HL-60 (cell line): ENCODE measurements around the gene SP9.

Source experiments
- DNase-seq, 2 experiments: peaks; one replicate each; pipeline ENCODE4 v3.0.0-alpha.2; 2010 to 2020; ENCODE audit warnings: low read depth in 1 of 2, low spot score in 1 of 2
- H3K27ac ChIP-seq: fragments of 250-450 bp; sonication (Bioruptor Pico); replicated peaks from 2 replicates; pipeline ENCODE4 v1.5.1; 2020; ENCODE audit warnings: mild to moderate bottlenecking, moderate library complexity
- H3K27me3 ChIP-seq: fragments of 250-450 bp; sonication (Bioruptor Pico); 2 replicates; pipeline ENCODE4 v1.5.1; 2021; ENCODE audit warnings: mild to moderate bottlenecking, moderate library complexity; ENCODE audit not compliant: insufficient read depth, poor library complexity, severe bottlenecking
- H3K4me3 ChIP-seq: replicated peaks from 2 replicates; pipeline ENCODE4 v1.5.1; 2011; ENCODE audit warnings: mild to moderate bottlenecking, control low read depth, low read length; ENCODE audit not compliant: insufficient read depth
- GABPA ChIP-seq: IDR thresholded peaks from 2 replicates; pipeline ENCODE4 v1.6.1; 2012; ENCODE audit warnings: low read depth
- POLR2AphosphoS5 ChIP-seq: IDR thresholded peaks from 2 replicates; pipeline ENCODE4 v1.6.1; 2012; ENCODE audit warnings: low read depth
- SPI1 ChIP-seq: IDR thresholded peaks from 2 replicates; pipeline ENCODE4 v1.6.1; 2012; ENCODE audit warnings: low read depth, mild to moderate bottlenecking, borderline replicate concordance
- TF ChIP-seq, protein P1 (sequence below): IDR thresholded peaks from one replicate; pipeline ENCODE4 v1.5.1; 2011; ENCODE audit warnings: low read length, control low read depth, inconsistent platforms; ENCODE audit not compliant: insufficient read depth
- TF ChIP-seq, protein P2 (sequence below): IDR thresholded peaks from 2 replicates; pipeline ENCODE4 v1.6.1; 2012; ENCODE audit warnings: low read depth; ENCODE audit not compliant: insufficient replicate concordance

Gene SP9

DNA sequence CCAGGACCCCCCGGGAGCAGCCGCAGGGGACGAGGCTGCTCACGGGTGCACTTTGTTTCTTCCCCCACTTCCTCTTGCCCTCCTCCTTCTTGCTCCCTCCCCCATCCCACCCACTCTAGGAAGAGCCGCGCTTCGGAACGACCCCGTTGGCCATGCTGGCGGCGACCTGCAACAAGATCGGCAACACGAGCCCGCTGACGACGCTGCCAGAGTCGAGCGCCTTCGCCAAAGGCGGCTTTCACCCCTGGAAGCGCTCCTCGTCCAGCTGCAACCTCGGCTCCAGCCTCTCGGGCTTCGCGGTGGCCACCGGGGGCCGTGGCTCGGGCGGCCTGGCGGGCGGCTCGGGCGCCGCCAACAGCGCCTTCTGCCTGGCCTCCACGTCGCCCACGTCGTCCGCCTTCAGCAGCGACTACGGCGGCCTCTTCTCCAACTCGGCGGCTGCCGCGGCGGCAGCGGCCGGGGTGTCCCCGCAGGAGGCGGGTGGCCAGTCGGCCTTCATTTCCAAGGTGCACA is 1.3 kb downstream of the SP9 start:
- DNase-seq, result no peak
- Histone ChIP-seq H3K27ac (no peak overlapping the region), H3K4me3 (peak overlapping the region; percentile 47), H3K27me3 (peaks cover 91% of the 10 kb centered on the region)
- TF ChIP-seq, protein P1, sequence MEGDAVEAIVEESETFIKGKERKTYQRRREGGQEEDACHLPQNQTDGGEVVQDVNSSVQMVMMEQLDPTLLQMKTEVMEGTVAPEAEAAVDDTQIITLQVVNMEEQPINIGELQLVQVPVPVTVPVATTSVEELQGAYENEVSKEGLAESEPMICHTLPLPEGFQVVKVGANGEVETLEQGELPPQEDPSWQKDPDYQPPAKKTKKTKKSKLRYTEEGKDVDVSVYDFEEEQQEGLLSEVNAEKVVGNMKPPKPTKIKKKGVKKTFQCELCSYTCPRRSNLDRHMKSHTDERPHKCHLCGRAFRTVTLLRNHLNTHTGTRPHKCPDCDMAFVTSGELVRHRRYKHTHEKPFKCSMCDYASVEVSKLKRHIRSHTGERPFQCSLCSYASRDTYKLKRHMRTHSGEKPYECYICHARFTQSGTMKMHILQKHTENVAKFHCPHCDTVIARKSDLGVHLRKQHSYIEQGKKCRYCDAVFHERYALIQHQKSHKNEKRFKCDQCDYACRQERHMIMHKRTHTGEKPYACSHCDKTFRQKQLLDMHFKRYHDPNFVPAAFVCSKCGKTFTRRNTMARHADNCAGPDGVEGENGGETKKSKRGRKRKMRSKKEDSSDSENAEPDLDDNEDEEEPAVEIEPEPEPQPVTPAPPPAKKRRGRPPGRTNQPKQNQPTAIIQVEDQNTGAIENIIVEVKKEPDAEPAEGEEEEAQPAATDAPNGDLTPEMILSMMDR, result no peak

- peaks cover 89% of the 10 kb centered on the region for H3K27me3 ChIP-seq
- peak overlapping the region; percentile 47 for H3K4me3 ChIP-seq
- DNase-seq, result peak in 1 of 2 experiments; percentile 55
- TF ChIP-seq SPI1, result no peak
- TF ChIP-seq, protein P2, sequence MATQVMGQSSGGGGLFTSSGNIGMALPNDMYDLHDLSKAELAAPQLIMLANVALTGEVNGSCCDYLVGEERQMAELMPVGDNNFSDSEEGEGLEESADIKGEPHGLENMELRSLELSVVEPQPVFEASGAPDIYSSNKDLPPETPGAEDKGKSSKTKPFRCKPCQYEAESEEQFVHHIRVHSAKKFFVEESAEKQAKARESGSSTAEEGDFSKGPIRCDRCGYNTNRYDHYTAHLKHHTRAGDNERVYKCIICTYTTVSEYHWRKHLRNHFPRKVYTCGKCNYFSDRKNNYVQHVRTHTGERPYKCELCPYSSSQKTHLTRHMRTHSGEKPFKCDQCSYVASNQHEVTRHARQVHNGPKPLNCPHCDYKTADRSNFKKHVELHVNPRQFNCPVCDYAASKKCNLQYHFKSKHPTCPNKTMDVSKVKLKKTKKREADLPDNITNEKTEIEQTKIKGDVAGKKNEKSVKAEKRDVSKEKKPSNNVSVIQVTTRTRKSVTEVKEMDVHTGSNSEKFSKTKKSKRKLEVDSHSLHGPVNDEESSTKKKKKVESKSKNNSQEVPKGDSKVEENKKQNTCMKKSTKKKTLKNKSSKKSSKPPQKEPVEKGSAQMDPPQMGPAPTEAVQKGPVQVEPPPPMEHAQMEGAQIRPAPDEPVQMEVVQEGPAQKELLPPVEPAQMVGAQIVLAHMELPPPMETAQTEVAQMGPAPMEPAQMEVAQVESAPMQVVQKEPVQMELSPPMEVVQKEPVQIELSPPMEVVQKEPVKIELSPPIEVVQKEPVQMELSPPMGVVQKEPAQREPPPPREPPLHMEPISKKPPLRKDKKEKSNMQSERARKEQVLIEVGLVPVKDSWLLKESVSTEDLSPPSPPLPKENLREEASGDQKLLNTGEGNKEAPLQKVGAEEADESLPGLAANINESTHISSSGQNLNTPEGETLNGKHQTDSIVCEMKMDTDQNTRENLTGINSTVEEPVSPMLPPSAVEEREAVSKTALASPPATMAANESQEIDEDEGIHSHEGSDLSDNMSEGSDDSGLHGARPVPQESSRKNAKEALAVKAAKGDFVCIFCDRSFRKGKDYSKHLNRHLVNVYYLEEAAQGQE, result no peak
- TF ChIP-seq, protein P1, result no peak
- no peak for TF ChIP-seq GABPA
- TF ChIP-seq POLR2AphosphoS5, result no peak
- H3K27ac ChIP-seq, result no peak overlapping the region
Measured at GRCh38 chr2:174336501-174337336, 2.0 kb downstream of the SP9 start.

DNA sequence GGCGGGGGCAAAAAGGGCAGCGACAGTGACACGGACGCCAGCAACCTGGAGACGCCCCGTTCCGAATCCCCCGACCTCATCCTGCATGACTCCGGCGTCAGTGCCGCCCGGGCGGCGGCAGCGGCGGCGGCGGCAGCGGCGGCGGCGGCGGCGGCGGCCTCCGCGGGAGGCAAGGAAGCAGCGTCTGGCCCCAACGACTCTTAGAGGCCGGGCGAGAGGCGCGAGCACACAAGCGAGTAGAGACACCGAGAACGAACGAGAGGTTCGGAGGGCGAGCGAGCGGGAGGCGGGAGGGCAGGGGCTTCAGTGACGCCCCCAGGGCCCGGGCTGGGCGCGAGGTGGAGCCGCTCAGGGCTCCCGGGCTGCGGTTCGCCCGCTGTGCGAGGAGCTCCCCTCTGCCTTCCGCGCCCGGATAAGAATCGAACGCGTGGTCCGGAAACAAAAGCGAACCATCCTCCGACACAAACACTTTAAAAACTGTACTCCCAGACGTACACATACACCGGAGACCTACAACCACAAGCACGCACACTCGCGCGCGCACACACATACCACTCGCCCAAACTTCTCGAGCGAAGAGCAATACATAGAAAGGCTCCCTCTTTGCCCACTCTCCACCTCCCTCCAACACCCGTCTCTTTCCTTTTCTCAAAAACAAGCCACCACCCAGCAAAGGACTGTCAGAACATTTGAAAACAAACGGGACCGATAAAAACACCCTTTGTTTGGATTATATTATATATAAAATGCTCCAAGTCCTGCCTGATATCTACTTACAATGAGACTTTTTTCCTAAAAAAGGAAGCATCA is 2.8 kb downstream of the SP9 start:
- TF ChIP-seq, protein P1, result no peak
- TF ChIP-seq GABPA (no peak), SPI1 (no peak), POLR2AphosphoS5 (no peak)
- TF ChIP-seq, protein P2, result no peak
- Histone ChIP-seq H3K27ac (no peak overlapping the region), H3K4me3 (peak overlapping the region; percentile 47), H3K27me3 (peaks cover 86% of the 10 kb centered on the region)
- DNase-seq, result no peak
